Transverse colon (tissue), 4 donors: Measurements from ENCODE around the gene SELENOV.
"Not testable (repeated sequence)": the region's sequence is repeated elsewhere in the genome, so short reads cannot be mapped to it uniquely, and the experiment has no call there.

ENCODE experiments used
- CTCF ChIP-seq, 5 experiments: fragments of 200-600 bp in 3 of 5; fragments of 450-650 bp in 2 of 5; sonication (generic) in 3 of 5; IDR thresholded peaks; 1 replicate in 2 of 5; 2 replicates in 3 of 5; pipeline ENCODE4 v1.5.1; 2016 to 2017; ENCODE audit warnings: antibody characterized with exemption in 5 of 5, inconsistent platforms in 3 of 5, mild to moderate bottlenecking in 2 of 5, moderate library complexity in 1 of 5
- POLR2A ChIP-seq: fragments of 450-650 bp; IDR thresholded peaks from one replicate; pipeline ENCODE4 v1.6.1; 2016; ENCODE audit warnings: antibody characterized with exemption, mild to moderate bottlenecking, moderate library complexity
- POLR2AphosphoS5 ChIP-seq, 3 donors: sonication (generic); formaldehyde crosslinking; IDR thresholded peaks; one replicate each; pipeline ENCODE4 v1.6.1; 2016; ENCODE audit warnings: antibody characterized with exemption in 3 of 3

GRCh38 chr19:39479319-39479801 is 35.6 kb upstream of the SELENOV start:
- TF ChIP-seq POLR2AphosphoS5 (IDR thresholded peaks at IDR 0.05); POLR2A; CTCF (IDR thresholded peaks at IDR 0.05): not testable (repeated sequence)
